DMS53 treated with DMSO at 0.1 percent for 48 hours (cell line): Measurements from ENCODE around the gene ADAM12.

Source experiments
- DNase-seq: peaks from one replicate; lab custom pipeline; 2025; ENCODE audit not compliant: unreplicated experiment; lab: John Stamatoyannopoulos, UW

The ADAM12 gene

DNA sequence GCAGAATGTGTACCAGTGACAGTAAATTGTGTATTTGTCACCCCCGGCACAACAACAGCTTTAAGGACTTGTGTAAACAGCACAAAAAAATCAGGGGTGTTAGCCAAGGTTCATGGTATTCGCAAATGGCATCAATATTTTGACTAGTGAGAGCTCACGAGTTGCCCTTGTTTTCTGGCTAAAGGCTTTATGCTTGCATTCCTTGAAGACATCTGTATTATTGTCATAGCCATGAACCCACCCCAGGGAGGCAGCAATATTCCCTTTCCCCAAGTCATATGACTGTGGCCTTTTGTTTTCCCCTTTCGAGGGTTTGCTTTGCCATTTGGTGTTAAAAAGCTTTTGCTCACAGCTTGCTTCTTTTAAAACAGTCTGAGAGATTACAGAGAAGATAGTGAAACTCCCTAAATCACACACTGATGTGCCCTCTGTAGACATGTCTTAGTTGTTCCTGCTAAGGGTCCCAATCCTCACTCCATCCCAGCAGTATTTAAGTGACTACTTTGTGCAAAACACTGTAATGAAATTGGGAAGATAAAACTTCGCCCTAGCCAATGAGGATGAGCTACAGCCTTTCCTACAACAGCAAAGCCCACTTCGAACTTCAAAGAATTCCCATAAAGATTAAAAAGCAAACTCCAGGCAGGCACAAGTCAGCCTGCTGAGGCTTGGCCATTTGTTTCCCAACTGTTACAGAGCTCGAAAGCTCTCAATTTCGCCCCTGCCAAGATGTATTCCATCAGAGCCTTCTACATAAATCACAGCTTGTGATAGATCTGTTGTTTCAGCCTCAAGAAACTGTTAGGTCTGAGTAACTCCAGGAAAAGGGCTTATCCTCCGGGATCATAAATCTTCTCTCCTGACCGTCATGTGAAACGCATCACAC lies 172.3 kb downstream of the ADAM12 start:
- DNase-seq = no peak

DNA sequence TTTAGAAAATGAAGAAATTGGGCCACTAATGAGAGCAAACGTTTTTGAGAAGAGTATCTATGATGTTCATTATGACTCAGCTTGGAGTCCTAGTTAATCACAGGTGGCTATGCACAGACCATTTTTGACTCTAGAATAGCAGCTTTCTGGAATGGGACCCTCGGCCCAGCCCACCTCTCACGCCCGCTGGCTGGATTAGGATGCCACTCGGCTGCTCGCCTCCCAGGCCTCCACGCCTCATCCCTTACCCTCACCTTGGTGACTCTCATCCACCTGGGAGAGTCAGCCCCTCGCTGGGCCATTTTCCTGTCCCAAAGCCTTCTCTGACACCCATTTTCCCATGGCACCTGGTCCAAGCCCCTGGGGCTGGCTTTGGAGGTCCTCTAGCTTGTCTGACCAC lies 173.6 kb downstream of the ADAM12 start:
- no peak for DNase-seq

DNA sequence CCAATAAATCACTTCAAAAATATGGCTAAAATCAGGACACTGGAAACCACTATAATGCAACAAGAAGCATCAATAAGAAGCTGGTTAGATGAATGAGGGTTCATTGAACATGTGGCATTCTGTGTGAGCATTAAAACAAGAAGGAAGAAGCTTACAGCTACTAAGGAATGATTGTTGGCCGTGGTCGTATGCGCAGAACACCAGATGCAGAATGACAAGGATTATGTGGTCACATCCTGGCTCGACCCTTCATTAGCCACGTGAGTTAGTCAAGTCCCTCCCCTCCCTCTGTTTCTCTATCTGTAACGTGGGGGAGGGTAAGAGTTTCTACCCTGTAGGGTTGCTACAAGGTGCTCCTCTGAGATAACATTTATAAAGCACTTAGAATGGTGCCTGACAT lies 174.3 kb downstream of the ADAM12 start:
- DNase-seq = no peak

DNA sequence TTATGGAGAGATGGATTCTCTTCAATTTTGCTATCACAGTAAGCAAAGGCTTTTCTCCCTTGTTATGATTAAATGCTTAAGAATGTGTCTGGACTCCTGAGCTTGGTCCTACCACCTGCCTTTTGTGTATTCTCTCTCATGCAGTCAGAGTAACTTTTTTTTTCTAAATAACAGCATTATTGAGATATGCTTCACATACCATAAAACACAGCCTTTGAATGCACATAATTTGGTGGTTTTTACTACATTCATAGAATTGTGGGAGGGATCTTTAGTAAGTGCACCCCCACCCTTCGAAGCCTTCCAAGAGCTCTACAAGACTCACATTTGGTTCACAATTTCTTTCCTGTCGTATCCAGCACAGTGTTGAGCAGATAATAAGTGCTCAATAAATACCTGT lies 175.5 kb downstream of the ADAM12 start:
- no peak for DNase-seq

DNA sequence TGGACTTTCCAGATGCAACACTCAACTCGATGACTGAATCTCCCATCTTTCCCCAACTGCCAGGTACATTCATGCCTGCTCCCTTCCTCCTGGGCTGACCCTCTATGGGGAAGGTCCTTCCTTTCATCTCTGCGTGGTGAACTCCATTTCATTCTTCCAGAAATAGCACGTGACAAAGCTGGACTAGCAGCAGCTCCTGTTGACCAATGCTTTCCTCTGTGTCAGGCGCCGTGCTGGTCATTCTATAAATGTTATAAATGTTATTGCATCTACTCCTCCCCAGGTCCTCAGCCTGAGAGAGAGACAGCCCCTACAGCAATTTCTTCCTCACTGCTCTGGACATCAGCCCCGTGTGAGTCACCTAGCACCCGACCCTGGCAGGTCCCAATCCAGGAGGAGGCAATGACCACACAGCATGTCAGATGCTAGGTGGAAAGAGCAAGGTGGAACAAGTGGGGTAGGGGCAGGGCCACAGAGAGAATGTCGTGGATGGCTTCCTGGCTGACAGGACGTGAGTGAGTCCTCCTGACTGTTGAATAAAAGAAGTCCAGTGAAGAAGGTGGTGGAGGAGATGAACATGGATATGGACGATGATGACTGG lies 178.1 kb downstream of the ADAM12 start:
- no peak for DNase-seq

DNA sequence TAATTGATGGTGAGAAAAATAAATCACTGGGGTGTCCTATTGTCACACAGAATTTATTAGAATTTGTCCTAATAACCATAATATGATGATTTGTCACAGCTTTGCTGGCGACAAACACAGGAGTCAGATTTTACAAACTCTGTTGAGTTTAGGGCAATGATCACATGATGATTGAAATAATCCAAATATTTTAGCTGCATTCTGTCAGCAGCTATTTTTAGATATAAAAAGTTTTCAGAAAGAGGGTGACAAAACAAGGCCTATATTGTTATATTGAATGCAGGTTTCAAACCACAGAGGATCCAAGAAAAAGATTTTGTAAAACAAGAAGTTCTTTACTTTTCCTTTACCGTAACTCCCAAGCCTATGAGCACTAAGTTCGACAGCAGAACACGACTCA lies 178.8 kb downstream of the ADAM12 start:
- no peak for DNase-seq

DNA sequence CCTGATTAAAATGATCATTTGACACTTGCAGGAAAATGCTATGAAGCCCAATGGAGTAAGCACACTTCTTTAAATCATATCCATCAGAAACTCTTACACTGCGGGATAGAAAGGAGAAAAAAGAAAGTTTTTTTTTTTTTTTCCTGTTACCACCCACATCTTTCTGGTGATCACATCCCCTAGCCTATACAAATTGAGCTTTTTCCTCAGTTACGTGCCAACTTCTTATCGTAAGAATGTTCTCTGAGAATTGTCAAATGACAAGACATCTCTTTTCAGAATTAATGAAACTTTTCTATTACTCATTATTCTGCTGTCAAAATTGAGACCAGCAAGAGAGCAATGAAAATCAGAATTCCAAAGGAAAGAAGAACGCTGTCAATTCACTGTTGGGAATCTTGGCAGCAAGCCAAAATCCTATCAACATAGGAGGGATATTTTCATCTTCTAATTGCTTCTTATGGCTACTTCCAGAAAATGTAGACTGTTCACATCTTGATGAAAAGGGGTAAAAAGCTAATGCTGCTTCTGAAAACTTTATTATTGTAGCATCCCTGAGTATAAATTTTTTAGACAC lies 179.5 kb downstream of the ADAM12 start:
- no peak for DNase-seq

DNA sequence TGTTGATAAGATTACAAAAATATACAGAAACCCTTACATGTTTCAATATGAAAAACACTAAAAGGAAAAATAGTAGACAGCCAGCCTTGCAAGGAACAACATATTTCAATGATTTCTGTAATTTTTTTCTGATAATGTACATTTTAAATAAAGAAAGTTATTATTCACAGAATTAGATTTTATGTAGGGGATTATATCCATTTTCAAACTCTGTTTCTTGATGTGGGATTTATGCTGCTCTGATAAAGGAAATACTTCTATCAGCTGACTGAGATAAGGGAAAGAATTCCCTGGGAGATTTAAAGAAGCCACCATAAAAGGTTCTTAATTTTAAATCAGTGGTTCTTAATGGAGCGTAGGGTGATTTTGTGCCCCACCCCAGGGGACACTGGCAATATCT lies 180.4 kb downstream of the ADAM12 start:
- DNase-seq = no peak

DNA sequence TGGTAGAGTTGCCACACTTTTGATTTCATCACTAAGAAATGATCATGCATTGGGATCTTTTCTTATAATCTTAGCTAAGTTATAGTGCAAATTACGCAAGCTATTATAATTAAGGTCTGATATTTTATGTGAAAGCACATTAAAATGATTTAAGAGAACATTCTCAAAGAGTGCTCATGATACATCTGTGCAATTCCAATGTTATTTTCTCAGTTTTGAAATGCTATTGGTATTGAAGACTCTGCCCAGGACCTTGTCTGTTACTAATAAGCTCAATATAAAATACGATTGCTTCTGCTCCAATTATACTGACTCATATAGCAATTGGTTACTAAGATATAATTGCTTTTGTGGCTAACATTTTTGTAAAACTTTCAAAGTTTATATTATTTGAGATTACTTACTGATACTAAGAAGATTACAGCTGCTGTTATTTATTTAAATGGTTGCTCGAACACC lies 180.9 kb downstream of the ADAM12 start:
- no peak for DNase-seq

DNA sequence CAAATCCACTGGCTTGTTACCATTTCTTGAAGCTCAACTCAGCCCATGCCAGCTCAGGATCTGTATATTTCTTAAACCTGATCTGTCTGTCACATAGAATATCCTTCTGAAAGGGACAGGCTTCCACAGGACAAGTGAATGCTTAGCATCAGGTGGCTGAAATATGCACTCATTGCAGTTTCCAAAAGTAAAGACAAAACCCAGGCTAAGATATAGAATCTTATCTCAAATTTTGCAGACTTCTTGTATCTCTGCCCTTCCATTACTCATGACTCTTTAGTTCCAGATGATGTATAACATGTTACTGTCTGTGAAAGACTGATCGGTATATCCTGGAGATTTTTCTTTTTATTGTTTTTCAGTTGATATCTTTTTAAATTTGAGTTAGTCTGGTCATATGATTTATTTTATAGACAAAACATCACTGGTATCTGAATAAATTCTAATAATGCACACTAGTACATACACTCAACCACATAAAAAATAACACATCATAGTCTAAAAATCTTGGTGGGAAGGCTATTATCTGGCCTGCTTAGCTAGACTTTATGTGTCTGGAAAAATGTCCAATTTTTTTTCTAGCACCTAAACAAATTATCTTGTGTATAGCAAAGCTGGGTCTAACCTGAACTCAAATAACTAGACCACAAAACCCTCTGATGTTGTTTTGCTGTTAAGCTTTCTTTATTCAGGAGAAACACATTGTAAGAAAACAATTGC lies 182.6 kb downstream of the ADAM12 start:
- DNase-seq = no peak

DNA sequence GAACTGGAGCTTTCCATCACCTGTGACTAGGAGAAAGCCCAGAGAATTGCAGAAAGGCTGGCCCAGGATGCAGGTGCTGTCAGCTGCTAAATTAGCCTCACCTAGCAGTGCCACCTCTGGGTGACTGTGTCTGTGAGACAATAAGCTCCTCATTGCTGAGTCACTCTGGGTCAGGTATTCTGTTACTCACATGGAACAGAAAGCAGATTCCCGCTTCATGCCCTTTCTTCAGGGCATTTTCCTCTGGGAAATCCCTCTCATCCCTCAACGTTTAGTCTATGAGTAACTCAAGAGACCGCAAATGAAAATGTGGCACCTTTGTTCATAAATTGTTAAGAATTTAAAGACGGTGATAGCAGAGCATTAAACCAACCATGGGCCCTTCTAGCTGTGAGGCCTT lies 184.0 kb downstream of the ADAM12 start:
- DNase-seq = peak; percentile 65

DNA sequence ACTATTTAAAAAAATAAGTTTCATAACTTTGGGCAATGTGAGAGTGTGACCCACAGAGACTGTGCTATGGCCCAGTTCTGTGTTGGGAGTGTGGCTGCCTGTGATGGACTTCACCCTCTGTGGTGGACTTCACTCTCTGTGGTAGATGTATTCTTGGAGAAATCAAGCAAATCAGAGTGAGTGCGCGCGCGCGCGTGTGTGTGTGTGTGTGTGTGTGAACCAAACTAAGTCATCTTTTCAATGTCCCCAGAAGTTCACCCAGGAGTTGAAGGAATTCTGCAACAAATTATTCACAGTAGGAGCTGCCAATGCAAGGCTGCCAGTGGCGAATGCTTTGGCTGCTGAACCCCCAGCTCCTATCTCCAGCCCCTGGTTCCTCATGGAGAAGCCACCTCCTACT lies 184.5 kb downstream of the ADAM12 start:
- DNase-seq = no peak

DNA sequence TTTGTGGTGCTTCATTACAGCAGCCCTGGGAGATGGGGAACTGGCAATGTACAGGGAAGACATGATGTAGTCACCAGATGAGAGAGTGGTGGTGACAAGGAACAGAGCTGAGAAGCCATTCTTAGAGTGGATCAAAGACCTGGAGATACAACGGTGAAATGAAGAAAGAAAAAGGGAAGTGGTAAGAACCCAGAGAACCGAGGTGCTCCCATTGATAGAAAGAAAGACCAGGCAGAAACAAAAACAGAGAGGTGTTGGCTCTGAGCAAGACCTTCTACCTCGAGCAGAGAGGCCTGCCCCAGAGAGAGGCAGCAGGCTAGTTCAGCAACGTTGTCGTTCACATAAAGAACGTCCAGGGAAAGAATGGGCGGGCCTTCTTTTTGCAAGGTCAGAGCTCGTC lies 186.7 kb downstream of the ADAM12 start:
- no peak for DNase-seq

DNA sequence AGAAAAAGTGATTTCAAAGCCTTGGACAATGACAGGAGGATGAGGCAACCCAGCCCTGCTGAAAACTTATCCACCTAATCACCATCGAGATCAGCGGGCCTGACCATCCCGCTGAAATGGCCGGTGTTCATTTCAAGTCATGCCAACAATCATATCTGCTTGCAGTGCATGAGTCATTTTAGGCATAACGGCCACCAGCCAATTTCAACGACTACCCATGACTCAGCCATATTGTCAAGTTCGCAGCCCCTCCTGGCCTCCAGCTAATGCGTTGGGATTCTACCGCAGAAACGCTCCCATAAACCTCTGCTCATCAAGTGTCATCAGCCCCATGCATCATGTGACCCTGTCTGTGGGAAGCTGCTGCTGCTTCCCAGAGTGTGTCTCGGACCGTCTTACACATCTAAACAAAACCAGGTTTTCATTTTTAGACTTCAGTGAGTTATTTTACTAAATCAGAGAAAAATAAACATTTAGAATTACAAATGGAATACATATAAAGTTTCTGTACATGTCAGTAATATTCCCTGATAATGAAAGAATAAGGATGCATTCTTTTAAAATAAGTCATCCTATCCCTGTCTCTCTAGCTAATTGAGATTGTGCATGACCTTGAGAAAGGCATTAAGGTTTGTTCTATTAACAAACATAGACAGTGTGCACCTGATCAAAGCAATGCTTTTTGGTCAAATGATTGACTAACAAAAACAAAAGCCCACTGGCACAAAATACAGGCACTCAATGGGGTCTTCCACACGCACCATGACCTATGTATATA lies 188.9 kb downstream of the ADAM12 start:
- DNase-seq = no peak

DNA sequence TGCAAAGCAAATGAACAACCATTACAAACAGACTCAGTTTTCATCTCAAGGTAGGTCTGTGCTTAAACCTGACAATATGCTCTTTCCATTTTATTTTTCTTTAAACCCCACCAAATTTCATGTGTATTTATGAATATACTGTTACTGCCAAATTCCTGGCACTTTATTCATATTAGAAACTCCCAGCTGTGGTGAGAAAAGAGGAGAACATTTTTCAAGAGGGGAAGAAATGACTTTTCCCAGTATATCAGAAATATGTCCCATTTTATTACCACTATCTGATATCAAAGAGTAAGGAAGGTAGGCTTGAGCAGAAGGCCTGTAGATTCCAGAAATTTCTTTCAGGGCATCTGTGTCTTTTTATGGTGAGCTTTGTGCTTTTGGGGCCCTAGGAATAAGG lies 189.6 kb downstream of the ADAM12 start:
- DNase-seq = no peak

DNA sequence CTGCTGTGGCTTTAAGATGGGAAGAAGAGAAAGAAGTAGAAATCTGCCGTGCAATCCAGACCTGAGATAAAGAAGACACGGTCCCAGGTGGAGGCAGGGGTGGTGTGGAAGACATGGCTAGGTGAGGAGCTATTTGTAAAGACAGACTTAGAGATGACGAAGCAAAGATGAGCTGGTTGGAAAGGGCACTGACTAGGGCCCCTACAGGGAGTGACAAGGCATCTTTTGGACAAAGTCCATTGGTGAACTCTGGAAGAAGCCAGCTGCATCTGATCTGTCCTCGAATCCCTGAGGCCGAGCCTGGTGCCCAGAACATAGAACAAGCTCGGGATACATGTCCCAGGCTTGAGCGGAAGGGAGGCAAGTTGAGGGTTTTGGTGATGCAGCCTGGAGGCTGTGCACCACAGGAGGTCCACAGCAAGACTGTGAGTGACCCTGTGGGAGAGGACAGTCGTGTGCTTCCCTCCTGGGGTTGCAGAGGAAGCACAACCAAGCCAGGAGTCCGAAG lies 191.2 kb downstream of the ADAM12 start:
- no peak for DNase-seq

DNA sequence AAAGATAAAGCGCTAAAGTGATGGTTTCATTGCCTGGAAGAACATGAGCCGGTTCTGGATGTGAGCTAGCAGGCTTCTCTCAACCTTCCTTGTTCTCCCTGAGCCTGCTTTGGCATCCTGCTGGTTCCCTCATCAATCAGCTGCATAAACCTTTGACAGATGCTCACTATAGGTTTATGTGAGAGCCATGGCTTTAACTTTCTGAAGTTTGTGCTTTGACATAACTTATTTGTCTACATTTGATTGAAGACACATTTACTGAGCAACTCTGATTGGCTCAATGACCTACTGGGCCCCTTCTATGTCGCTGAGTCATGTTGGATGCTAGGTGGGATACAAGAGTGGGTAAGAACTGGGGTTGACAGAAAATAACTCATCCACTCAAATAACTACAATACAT lies 192.0 kb downstream of the ADAM12 start:
- DNase-seq = no peak

DNA sequence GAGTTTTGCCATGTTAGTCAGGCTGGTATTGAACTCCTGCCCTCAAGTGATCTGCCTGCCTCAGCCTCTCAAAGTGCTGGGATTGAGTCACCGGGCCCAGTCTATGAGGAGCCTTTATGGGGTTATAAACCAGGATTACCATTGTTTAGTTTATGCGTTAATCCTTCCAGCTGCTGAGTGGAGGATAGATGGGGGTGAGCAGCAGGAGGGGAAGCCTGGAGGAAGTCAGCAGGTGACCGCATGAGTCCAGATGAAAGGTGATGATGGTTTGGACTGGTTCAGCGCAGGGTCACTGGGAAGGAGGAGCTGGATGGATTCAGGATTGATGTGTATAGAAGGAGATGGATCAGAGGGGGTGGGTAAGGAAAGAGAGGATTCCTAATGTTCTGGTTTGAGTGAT lies 197.1 kb downstream of the ADAM12 start:
- no peak for DNase-seq

DNA sequence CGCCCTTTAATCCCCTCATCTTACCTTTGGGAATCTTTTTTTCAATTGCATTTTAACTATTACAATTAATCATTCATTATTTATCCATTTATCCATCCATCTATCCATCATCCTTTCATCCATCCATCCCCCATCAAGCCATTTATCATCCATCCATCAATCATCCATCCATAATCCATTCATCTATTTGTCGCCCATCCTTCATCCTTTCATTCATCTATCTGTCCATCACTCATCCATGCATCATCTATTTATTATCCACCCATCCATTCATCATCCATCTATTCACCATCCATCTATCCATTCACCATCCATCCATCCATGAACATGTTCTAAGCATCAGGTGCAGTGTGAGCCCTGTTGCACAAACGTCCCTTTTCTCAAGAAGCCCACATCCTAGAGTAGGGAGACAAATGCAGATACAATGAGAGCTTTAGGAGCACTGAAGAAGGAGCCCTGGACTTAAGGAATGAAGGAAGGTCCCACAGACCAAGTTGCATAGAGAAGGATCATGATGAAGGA lies 199.5 kb downstream of the ADAM12 start:
- DNase-seq = no peak

DNA sequence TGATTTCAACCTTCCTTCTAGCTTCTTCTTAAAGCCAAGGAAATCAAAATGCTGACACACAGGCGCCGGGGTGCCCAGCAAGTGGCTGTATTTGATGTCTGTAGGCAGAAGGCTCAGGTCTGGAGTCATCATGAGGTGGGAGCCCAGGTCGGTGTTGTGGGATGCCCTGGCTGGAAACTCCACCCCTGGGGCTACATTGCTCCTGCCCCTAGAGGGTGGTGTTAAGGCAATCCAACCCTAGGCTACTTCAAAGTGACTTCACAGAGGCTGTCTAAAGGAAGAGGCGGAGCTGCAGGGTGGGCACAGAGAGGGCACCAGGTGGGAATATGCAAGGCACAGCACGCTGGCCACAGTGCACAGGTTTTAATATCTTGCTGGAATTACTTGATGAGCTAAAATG lies 200.9 kb downstream of the ADAM12 start:
- DNase-seq = no peak
